Measurements from ENCODE around the gene ZNF778.

Gene ZNF778

DNA sequence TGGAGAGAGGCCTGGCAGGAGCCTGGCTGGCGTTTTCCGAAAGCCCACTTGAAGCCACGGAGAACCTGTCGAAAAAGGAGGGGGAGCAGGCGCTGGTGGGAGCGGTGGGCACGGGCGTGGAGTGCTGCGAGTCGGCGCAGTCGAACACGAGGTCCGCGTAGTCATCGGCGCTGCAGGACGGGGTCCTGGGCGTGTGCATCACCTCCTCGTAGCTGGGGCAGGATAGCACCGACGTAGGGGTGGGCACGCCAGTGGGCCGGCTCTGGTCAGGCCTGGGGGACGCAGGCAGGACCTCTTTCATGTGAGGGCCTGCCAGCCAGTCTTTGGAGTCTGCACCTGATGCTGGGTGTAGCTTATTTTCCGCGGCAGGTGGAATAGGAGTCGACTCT, 63.7 kb downstream of the ZNF778 start:
- DNase-seq (ENCODE audit: low read depth in 1 of 2, low spot score in 1 of 2) = no peak
- TF ChIP-seq, protein P1, sequence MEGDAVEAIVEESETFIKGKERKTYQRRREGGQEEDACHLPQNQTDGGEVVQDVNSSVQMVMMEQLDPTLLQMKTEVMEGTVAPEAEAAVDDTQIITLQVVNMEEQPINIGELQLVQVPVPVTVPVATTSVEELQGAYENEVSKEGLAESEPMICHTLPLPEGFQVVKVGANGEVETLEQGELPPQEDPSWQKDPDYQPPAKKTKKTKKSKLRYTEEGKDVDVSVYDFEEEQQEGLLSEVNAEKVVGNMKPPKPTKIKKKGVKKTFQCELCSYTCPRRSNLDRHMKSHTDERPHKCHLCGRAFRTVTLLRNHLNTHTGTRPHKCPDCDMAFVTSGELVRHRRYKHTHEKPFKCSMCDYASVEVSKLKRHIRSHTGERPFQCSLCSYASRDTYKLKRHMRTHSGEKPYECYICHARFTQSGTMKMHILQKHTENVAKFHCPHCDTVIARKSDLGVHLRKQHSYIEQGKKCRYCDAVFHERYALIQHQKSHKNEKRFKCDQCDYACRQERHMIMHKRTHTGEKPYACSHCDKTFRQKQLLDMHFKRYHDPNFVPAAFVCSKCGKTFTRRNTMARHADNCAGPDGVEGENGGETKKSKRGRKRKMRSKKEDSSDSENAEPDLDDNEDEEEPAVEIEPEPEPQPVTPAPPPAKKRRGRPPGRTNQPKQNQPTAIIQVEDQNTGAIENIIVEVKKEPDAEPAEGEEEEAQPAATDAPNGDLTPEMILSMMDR (IDR thresholded peaks at IDR 0.05; ENCODE audit: insufficient read depth, low read length) = no peak
- TF ChIP-seq SPI1 (IDR thresholded peaks at IDR 0.05; ENCODE audit: borderline replicate concordance, low read depth) (no peak), POLR2AphosphoS5 (IDR thresholded peaks at IDR 0.05; ENCODE audit: low read depth) (no peak), GABPA (IDR thresholded peaks at IDR 0.05; ENCODE audit: low read depth) (no peak), REST (IDR thresholded peaks at IDR 0.05; ENCODE audit: insufficient replicate concordance, low read depth) (no peak)
- H3K27ac ChIP-seq (replicated peaks) = no peak overlapping the region
- no peaks in the 10 kb centered on the region for H3K27me3 ChIP-seq (ENCODE audit: insufficient read depth, poor library complexity, severe bottlenecking)
- H3K4me3 ChIP-seq (replicated peaks; ENCODE audit: insufficient read depth, low read length) = no peak overlapping the region

- no peaks in the 10 kb centered on the region for H3K27me3 ChIP-seq (ENCODE audit: insufficient read depth, poor library complexity, severe bottlenecking)
- DNase-seq (ENCODE audit: low read depth in 1 of 2, low spot score in 1 of 2) = no peak
- TF ChIP-seq GABPA (IDR thresholded peaks at IDR 0.05; ENCODE audit: low read depth) (no peak), SPI1 (IDR thresholded peaks at IDR 0.05; ENCODE audit: borderline replicate concordance, low read depth) (no peak), REST (IDR thresholded peaks at IDR 0.05; ENCODE audit: insufficient replicate concordance, low read depth) (no peak), POLR2AphosphoS5 (IDR thresholded peaks at IDR 0.05; ENCODE audit: low read depth) (no peak)
- TF ChIP-seq, protein P1 (IDR thresholded peaks at IDR 0.05; ENCODE audit: insufficient read depth, low read length) = no peak
- no peak overlapping the region for H3K27ac ChIP-seq (replicated peaks)
- H3K4me3 ChIP-seq (replicated peaks; ENCODE audit: insufficient read depth, low read length) = no peak overlapping the region
These were observed 64.3 kb downstream of the ZNF778 start for GRCh38 chr16:89281829-89282228.

DNA sequence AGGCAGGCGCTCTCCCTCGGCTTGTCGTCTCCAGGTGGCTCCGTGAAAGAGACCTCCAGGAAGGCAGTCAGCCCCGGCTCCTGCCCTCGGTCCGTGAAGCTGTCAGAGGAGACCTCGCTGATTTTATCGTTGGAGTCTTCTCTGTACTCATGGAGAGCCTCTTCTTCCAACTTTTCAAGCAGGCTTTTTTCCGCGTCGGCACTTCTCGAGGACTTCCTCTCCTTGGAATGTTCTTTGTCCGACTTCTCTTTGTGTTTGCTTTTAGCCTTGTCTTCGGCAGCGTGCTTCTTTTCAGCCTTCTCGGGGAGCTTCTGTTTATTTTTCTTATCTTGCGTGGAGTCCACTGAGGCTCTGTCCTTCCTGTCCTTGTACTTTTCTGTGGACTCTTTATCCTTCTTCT, 65.0 kb downstream of the ZNF778 start:
- Histone ChIP-seq H3K4me3 (replicated peaks; ENCODE audit: insufficient read depth, low read length) (no peak overlapping the region), H3K27me3 (ENCODE audit: insufficient read depth, poor library complexity, severe bottlenecking) (no peaks in the 10 kb centered on the region), H3K27ac (replicated peaks) (no peak overlapping the region)
- DNase-seq (ENCODE audit: low read depth in 1 of 2, low spot score in 1 of 2) = no peak
- TF ChIP-seq POLR2AphosphoS5 (IDR thresholded peaks at IDR 0.05; ENCODE audit: low read depth) (no peak), GABPA (IDR thresholded peaks at IDR 0.05; ENCODE audit: low read depth) (no peak), SPI1 (IDR thresholded peaks at IDR 0.05; ENCODE audit: borderline replicate concordance, low read depth) (no peak), REST (IDR thresholded peaks at IDR 0.05; ENCODE audit: insufficient replicate concordance, low read depth) (no peak)
- TF ChIP-seq, protein P1 (IDR thresholded peaks at IDR 0.05; ENCODE audit: insufficient read depth, low read length) = no peak

All from HL-60 (cell line).